Activated naive CD8-positive, alpha-beta T cell treated with anti-CD3 and anti-CD28 coated beads, Interleukin-2, amount 10 ng/mL, durations not matched to agents 7 days and 5 days (primary cell): ENCODE data around the gene PKD1. TPM values are rescaled to one million over a fixed set of nuclear protein-coding genes. Genes with fewer than 3 reads are reported as not detected.
"Not testable (repeated sequence)": the region's sequence is repeated elsewhere in the genome, so short reads cannot be mapped to it uniquely, and the experiment has no call there.

Experiments used
- ATAC-seq: fragments of 150-1000 bp; cut with Tn5 transposase; one replicate; pipeline ENCODE4 v1.10.0; 2021; ENCODE audit warnings: low read depth, moderate library complexity
- POLR2A ChIA-PET: fragments of 350-600 bp; sonication (Branson Sonifier 250); formaldehyde crosslinking; loops from one replicate; lab custom pipeline; 2021; ENCODE audit warnings: antibody characterized with exemption; lab: Charles Lee
- DNase-seq: peaks from one replicate; pipeline ENCODE4 v3.0.0; 2021
- H3K27ac Mint-ChIP-seq: one replicate; pipeline ENCODE4 v1.8.0; 2022; ENCODE audit warnings: mild to moderate bottlenecking, mixed read lengths
- H3K27me3 Mint-ChIP-seq: one replicate; pipeline ENCODE4 v1.8.0; 2022; ENCODE audit warnings: mild to moderate bottlenecking, moderate library complexity, mixed read lengths
- H3K36me3 Mint-ChIP-seq: one replicate; pipeline ENCODE4 v1.8.0; 2021; ENCODE audit warnings: mild to moderate bottlenecking, mixed read lengths
- H3K4me1 Mint-ChIP-seq: one replicate; pipeline ENCODE4 v1.8.0; 2021; ENCODE audit warnings: mixed read lengths
- H3K4me3 Mint-ChIP-seq: one replicate; pipeline ENCODE4 v1.8.0; 2022; ENCODE audit warnings: mild to moderate bottlenecking, moderate library complexity, mixed read lengths
- H3K9me3 Mint-ChIP-seq: one replicate; pipeline ENCODE4 v1.8.0; 2021; ENCODE audit warnings: mixed read lengths
- total RNA-seq, 2 experiments: library from RNA; stranded (reverse); gene quantifications; one replicate each; pipeline ENCODE4 v1.2.3, GENCODE V29; 2021

PKD1 gene
- total RNA-seq, 2 experiments from 2014 or later: 95.5 to 97.3 TPM

DNA sequence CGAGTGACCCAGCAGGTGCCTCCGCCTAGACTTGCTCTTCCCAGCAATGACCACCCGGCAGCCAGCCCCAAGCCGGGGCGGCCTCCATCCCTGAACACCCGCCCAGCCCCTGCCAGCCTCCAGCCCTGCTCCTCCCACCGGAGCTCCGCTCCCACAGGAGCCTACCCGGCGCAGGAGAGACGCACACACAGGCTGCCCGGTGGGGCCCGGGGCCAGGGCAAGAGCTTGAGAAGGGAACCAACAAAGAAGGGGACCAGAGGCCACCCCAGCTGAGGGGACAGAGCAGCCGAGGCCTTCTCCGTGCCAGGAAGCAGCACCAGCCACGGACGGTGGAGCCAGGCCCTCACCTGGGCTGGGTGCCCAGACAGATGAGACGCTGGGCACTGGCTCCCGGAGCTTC lies 13.8 kb downstream of the PKD1 start:
- H3K9me3 Mint-ChIP-seq: no peaks in the 10 kb centered on the region
- H3K4me1 Mint-ChIP-seq: no peaks in the 10 kb centered on the region
- POLR2A ChIA-PET: no interaction called here
- no peaks in the 10 kb centered on the region for H3K36me3 Mint-ChIP-seq
- ATAC-seq: no peak
- no peak overlapping the region for H3K4me3 Mint-ChIP-seq
- DNase-seq: no peak
- H3K27ac Mint-ChIP-seq: no peak overlapping the region
- no peaks in the 10 kb centered on the region for H3K27me3 Mint-ChIP-seq

DNA sequence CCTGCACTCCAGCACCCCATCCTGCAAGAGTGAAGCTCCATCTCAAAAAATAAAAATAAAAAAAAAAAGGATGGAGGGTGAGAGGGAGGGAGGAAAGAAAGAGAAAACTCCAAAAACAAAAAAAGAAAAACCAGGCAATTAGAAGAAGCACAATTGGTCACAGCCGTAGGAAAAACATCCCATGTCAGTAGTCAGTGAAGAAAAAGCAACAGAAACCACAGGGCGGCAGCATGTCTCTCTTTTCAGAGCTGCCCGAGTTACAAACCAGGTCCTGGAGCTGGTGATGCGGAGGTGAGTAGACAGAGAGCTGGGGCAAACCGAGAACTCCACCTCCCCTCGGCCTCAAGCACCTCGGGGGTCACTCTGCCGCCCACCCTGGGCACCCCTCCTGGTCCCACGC lies 14.4 kb downstream of the PKD1 start:
- ATAC-seq, H3K4me3 Mint-ChIP-seq, H3K4me1 Mint-ChIP-seq, H3K9me3 Mint-ChIP-seq, DNase-seq, H3K36me3 Mint-ChIP-seq, H3K27me3 Mint-ChIP-seq, H3K27ac Mint-ChIP-seq, POLR2A ChIA-PET: not testable (repeated sequence)

DNA sequence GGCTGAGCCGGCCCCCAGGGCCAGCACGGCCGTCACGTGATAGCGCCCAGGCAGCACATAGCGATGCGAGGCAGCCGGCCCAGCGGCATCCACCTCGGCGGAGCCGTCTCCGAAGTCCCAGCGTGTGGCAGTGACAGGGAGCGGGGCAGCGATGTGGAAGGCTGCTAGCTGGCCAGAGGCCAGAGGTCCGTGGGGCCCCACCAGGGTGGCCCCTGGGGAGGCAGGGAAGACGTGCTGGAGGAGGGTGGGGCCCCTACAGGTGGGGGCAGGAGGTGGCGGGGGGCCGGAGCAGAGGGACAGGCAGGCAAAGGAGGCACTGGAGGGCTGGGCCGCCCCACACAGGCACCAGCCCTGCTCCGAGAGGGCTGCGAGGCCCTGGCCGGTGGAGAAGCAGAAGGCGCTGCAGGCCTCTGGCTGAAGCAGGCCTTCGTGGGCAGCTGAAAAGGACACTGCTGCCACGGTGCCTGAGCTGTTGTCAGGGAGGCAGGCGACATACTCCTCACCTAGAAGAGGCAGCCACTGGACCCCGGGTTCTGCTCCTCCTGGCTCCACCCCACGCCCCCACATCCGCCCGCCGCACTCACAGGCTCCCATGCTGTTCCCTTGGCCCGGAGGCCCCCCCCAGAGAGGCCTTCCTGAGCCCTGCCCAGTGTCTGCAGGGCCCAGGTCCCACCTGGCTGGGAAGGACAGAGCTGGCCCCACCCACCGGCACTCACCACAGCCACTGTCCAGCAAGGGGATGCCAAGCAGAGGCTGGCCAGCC lies 17.6 kb downstream of the PKD1 start:
- POLR2A ChIA-PET, DNase-seq, H3K4me3 Mint-ChIP-seq, ATAC-seq, H3K27me3 Mint-ChIP-seq, H3K9me3 Mint-ChIP-seq, H3K27ac Mint-ChIP-seq, H3K4me1 Mint-ChIP-seq, H3K36me3 Mint-ChIP-seq: not testable (repeated sequence)

DNA sequence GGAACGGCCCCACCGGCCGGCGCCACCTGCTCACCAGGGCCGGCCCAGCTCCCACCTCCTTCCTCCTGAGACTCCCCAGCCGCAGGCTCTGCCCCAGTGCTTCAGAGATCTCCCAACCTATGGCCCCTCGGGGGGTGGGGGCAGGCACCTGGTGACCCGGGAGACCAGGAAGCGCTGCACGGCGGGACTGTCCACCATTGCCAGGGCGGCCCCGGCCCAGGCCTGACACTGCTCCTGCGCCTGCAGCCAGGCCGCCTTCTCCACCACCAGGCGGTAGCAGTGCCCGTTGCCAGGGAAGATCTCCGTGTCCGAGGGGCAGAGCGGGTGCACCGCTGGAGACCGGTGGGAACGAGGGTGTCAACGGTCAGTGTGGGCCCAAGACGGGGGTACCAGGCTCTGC lies 18.4 kb downstream of the PKD1 start:
- H3K27ac Mint-ChIP-seq, H3K4me3 Mint-ChIP-seq, H3K27me3 Mint-ChIP-seq, DNase-seq, H3K9me3 Mint-ChIP-seq, H3K36me3 Mint-ChIP-seq, ATAC-seq, H3K4me1 Mint-ChIP-seq, POLR2A ChIA-PET: not testable (repeated sequence)

DNA sequence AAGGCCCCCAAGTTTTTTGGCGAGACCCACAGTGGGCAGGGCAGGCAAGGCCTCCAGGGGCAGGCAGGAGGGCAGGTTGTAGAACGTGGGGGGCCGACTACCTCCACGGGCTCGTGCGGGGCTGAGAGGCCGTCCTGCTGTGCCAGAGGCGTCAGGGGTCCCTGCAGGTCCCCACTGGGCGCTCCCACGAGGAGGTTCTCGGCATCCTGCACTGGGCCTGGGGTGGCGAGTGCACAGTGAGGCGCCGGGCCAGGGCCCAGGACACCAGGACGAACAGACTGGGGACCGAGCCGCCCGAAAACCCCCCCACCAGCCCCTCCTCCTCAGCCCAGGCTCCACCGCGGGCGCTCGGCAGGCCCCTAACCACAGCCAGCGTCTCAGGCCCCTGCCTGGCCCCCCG lies 19.3 kb downstream of the PKD1 start:
- H3K36me3 Mint-ChIP-seq, H3K9me3 Mint-ChIP-seq, H3K4me1 Mint-ChIP-seq, POLR2A ChIA-PET, H3K4me3 Mint-ChIP-seq, DNase-seq, H3K27me3 Mint-ChIP-seq, ATAC-seq, H3K27ac Mint-ChIP-seq: not testable (repeated sequence)

DNA sequence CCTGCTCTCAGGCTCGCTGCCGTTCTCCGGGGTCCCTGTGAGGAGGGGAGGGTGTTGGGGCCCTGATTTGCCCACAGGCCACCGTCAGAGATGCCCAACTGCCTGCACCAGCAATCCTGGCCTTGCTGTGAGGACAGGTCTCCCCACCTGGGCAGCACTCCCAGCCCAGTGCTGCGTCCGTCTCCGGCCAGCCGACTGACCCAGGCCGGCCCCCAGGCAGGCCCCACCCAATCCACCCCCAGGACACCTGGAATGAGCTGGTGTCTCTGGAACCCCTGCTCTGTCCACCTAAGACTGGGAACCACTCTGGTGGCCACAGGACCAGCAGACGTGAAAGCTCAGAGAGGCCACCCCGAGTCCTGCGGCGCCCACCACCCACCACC lies 20.1 kb downstream of the PKD1 start:
- no peaks in the 10 kb centered on the region for H3K4me1 Mint-ChIP-seq
- H3K27ac Mint-ChIP-seq: no peak overlapping the region
- ATAC-seq (no peak), DNase-seq (no peak)
- POLR2A ChIA-PET: no interaction called here
- no peaks in the 10 kb centered on the region for H3K9me3 Mint-ChIP-seq
- H3K4me3 Mint-ChIP-seq: no peak overlapping the region
- peaks cover 1% of the 10 kb centered on the region for H3K36me3 Mint-ChIP-seq
- no peaks in the 10 kb centered on the region for H3K27me3 Mint-ChIP-seq

DNA sequence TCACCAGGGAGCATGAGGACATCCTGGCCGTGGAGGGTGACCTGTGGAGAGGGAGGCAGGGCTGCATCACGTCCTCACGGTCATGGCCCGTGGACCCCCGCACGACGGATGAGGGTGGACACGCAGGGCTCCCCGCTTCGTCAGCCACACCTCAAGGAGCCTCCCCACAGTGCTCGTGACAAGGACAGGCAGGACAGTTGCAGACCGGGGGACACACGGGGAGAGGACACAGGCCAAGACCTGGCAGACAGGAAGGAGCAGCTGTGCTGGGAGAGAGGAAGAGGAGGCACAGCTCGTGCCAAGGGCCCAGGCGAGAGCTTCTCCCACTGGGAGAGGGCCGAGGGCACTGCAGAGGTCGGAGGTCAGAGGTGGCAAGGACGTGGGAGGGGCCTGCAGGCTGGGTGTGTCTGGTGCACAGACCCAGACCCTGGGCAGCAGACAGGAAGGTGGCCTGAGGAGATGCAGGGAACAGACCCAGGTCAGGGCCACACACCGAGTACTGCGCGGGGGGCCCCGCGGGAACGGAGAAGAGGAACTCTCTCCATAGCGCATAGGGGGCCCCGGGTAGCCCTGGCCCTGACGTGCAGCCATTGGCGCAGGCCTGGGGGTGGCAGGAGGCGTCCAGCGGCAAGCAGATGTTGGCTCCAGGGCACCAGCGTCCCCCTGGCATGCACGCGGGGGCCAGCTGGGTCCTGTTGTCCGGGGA lies 20.7 kb downstream of the PKD1 start:
- H3K27me3 Mint-ChIP-seq, ATAC-seq, H3K27ac Mint-ChIP-seq, H3K9me3 Mint-ChIP-seq, H3K4me3 Mint-ChIP-seq, DNase-seq, POLR2A ChIA-PET, H3K4me1 Mint-ChIP-seq, H3K36me3 Mint-ChIP-seq: not testable (repeated sequence)

DNA sequence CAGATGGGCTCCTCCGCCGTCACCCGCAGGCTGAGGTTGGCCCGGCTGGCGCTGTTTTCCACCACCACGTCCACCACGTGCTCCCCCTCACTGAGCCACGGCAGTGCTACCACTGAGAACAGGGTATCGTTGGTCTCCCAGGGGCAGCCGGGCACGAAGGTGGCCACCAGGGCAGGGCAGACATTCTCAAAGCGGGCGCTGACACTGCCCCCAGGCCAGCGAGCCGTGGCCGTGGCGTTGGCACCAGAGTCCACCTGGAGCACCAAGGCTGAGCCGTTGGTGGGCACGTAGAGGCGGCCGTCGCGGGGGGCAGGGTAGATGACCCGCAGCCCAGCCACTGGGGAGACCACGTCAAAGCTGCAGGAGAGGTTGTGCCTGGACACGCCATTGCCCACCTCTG lies 21.5 kb downstream of the PKD1 start:
- H3K4me3 Mint-ChIP-seq, POLR2A ChIA-PET, ATAC-seq, H3K4me1 Mint-ChIP-seq, H3K9me3 Mint-ChIP-seq, H3K27me3 Mint-ChIP-seq, H3K36me3 Mint-ChIP-seq, H3K27ac Mint-ChIP-seq, DNase-seq: not testable (repeated sequence)

DNA sequence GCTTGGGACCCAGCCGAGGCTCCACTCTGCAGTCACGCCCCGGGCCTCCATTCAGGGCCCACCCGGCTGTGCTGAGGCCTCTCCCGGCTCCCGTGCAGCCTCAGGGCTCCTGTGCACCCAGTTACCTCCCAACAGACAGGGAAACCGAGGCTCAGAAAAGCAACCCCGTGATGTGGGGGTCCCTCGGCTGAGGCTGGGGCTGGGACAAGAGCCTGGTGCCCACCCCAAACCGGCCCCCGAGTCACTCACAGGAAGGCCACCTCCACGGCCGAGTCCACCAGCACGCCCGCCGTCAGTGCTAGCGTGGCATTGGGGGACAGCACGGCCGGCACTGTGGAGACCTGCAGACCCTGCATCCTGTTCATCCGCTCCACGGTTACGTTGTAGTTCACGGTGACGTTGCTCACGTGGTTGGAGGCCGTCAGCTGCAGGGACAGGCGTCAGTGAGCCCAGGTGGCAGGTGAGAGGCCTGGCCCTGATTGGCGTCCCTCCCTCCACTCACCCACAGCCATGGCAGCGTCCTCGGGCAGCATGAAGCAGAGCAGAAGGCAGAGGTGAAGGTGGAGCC lies 23.1 kb downstream of the PKD1 start:
- H3K4me1 Mint-ChIP-seq, DNase-seq, ATAC-seq, POLR2A ChIA-PET, H3K36me3 Mint-ChIP-seq, H3K4me3 Mint-ChIP-seq, H3K9me3 Mint-ChIP-seq, H3K27ac Mint-ChIP-seq, H3K27me3 Mint-ChIP-seq: not testable (repeated sequence)

DNA sequence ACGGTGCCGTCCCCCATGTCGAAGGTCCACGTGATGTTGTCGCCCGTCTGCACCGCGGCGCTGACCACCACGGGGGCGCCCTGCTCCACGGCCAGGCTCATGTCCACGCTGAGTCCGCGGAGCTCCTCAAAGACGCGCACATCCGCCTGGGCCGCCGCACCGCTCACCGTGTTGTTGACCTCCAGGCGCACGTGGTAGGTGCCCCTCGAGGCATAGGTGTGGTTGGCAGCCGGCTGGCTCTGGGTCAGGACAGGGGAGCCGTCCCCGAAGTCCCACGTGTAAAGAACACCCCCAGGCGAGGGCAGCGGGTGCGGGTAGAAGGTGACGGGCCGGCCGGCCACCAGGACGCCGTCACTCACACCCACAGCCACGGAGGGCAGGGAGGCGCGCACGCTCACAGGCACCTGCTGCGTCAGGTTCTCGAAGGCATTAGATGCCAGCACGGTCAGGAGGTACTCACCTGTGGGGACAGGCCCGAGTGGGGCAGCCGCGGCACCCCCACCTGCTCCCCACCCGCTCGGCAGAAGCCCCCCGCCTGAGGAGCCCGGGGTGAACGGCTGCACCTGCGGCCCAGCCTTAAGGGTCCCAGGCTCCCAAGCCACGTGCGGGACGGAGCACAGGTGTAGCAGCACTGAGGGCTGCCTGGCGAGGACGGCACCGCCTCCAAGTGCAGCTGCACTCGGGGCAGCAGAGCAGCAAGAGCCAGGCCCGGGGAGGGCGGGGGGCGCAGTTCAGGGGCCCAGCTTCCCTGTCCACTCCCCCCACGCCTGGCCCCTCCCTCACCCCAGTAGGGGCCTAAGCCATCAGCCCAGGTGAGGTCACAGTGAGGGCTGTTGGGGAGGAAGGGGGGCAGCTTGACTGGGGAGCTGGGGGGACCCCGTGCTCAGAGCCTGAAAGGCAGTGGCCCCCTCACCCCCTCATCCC lies 24.0 kb downstream of the PKD1 start:
- H3K36me3 Mint-ChIP-seq, DNase-seq: not testable (repeated sequence)

DNA sequence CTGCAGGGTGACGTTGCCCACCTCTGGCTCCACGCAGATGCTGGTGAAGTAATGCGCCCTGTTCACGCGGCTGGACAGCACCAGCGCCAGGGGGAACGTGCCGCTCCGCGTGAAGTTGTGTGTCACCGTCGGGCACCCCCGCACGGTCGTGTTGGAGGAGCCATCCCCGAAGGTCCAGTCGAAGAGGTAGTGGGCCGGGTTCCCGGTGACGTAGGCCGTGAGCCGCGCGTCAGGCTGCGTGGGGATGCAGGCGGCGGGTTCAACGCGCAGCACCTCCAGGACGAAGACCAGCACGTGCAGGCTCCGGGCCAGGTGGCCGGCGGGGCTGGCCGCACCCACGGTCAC lies 24.7 kb downstream of the PKD1 start:
- H3K4me3 Mint-ChIP-seq, DNase-seq, H3K9me3 Mint-ChIP-seq, POLR2A ChIA-PET, H3K27ac Mint-ChIP-seq, ATAC-seq, H3K36me3 Mint-ChIP-seq, H3K4me1 Mint-ChIP-seq, H3K27me3 Mint-ChIP-seq: not testable (repeated sequence)

More for the DNA sequence above, 24.0 kb downstream of the PKD1 start:
- H3K27ac Mint-ChIP-seq, H3K4me3 Mint-ChIP-seq, H3K4me1 Mint-ChIP-seq, POLR2A ChIA-PET, H3K27me3 Mint-ChIP-seq, H3K9me3 Mint-ChIP-seq, ATAC-seq: not testable (repeated sequence)

DNA sequence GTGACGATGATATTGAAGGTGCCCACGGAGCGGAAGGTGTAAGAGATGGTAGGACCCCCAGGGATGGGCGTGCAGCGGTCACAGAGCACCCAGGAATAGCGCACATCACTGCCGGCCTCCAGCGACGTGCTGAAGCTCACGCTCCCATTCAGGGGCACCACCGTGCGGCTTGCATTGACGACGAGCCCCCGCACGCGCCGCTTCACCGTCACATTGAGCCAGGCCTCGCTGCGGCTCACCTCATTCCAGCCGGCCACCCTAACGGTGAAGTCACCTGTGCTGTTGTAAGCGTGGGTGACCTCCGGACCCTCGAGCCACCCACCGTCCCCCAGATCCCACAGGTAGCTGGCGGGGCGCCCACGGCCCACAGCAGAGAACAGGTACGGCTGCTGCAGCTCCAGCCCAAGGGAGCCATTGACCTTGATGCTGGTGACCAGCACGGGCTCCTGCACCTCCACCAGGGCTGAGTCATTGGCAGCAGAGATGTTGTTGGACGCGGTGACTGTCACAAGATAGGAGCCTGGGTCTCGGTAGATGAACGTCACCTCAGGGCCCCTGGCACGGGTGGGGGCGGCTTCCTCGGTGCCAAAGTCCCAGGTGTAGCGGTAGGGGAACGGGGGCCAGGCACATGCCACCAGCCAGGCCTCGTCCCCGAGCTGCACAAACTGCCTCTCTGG lies 25.2 kb downstream of the PKD1 start:
- ATAC-seq, DNase-seq, POLR2A ChIA-PET, H3K9me3 Mint-ChIP-seq, H3K27ac Mint-ChIP-seq, H3K27me3 Mint-ChIP-seq, H3K4me3 Mint-ChIP-seq, H3K4me1 Mint-ChIP-seq, H3K36me3 Mint-ChIP-seq: not testable (repeated sequence)

DNA sequence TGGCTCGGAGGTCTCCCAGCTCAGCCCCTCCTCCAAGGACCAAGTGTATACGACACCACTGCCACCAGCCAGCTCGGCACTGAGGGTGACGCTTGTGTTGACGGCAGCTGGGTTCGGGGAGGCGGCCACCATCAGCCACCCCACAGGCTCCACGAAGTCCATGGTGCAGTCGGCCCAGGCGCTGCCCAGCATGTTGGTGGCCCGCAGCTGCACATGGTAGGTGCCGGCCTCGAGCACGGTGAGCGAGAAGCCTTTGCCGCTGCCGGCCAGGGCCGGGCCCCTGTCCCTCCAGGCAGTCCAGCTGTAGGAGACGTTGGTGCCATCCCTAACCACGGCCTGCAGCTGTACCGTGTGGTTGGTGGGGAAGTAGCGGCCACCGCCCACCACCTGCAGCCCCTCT lies 25.8 kb downstream of the PKD1 start:
- POLR2A ChIA-PET, ATAC-seq, H3K9me3 Mint-ChIP-seq, H3K36me3 Mint-ChIP-seq, H3K4me1 Mint-ChIP-seq, H3K4me3 Mint-ChIP-seq, H3K27ac Mint-ChIP-seq, H3K27me3 Mint-ChIP-seq, DNase-seq: not testable (repeated sequence)
